H1 (cell line): Measurements from ENCODE around the gene AHRR. TPM values are rescaled to one million over a fixed set of nuclear protein-coding genes. Genes with fewer than 3 reads are reported as not detected.

Source experiments
- CTCF ChIA-PET: fragments of 300-600 bp; sonication (Branson Sonifier 250); formaldehyde crosslinking; loops from one replicate; lab custom pipeline; 2021; ENCODE audit not compliant: partially characterized antibody; lab: Charles Lee
- POLR2A ChIA-PET: fragments of 300-600 bp; sonication (Branson Sonifier 250); formaldehyde crosslinking; loops from one replicate; lab custom pipeline; 2021; ENCODE audit warnings: inconsistent platforms; ENCODE audit not compliant: partially characterized antibody; lab: Charles Lee
- DNase-seq, 2 experiments: peaks; one replicate each; pipeline versions ENCODE4 v3.0.0 to v3.0.0-alpha.2; 2010 to 2022; ENCODE audit warnings: low spot score in 2 of 2, low read depth in 1 of 2, mixed read lengths in 1 of 2
- FAIRE-seq: peaks from 2 replicates; lab custom pipeline; 2011; peaks lifted over from hg19 to GRCh38; lab: Jason Lieb, UNC
- H2AFZ ChIP-seq: 2 replicates; pipeline ENCODE4 v1.8.1; 2012; ENCODE audit warnings: low read length, inconsistent platforms
- H2AK5ac ChIP-seq: 2 replicates; pipeline ENCODE4 v1.6.1; 2013; ENCODE audit warnings: low read depth, low read length
- H2BK120ac ChIP-seq: replicated peaks from 2 replicates; pipeline ENCODE3; 2013; ENCODE audit warnings: low read depth, low read length, inconsistent platforms
- H2BK12ac ChIP-seq: 2 replicates; pipeline ENCODE4 v1.6.1; 2013; ENCODE audit warnings: low read depth, low read length
- H2BK15ac ChIP-seq: 2 replicates; pipeline ENCODE4 v1.6.1; 2013; ENCODE audit warnings: low read length
- H2BK20ac ChIP-seq: 2 replicates; pipeline ENCODE4 v1.6.1; 2013; ENCODE audit warnings: low read length
- H2BK5ac ChIP-seq: 2 replicates; pipeline ENCODE4 v1.6.1; 2013; ENCODE audit warnings: low read depth, low read length
- H3K14ac ChIP-seq: 2 replicates; pipeline ENCODE4 v1.6.1; 2013; ENCODE audit warnings: inconsistent platforms; ENCODE audit not compliant: insufficient read length
- H3K18ac ChIP-seq: 2 replicates; pipeline ENCODE4 v1.6.1; 2013; ENCODE audit warnings: low read length; ENCODE audit errors: extremely low read depth
- H3K23ac ChIP-seq: 2 replicates; pipeline ENCODE4 v1.6.1; 2013; ENCODE audit warnings: inconsistent platforms; ENCODE audit not compliant: insufficient read length
- H3K23me2 ChIP-seq: 2 replicates; pipeline ENCODE4 v1.6.1; 2013; ENCODE audit warnings: low read depth, low read length
- H3K27ac ChIP-seq: 2 replicates; pipeline ENCODE4 v1.6.1; 2011; ENCODE audit warnings: low read depth, low read length, inconsistent platforms
- H3K27me3 ChIP-seq, 4 experiments: replicated peaks in 1 of 4; 1 replicate in 1 of 4; 2 replicates in 3 of 4; pipeline versions ENCODE4 v1.6.1 to v1.8.1; 2011 to 2013; ENCODE audit warnings: low read length in 3 of 4, mild to moderate bottlenecking in 3 of 4, inconsistent platforms in 2 of 4, mixed read lengths in 2 of 4, moderate library complexity in 1 of 4; ENCODE audit not compliant: control insufficient read depth in 3 of 4, insufficient read depth in 3 of 4; ENCODE audit errors: extremely low read depth in 1 of 4
- H3K36me3 ChIP-seq, 4 experiments: 2 replicates each; pipeline versions ENCODE4 v1.6.1 to v1.8.1; 2011 to 2013; ENCODE audit warnings: mild to moderate bottlenecking in 4 of 4, low read length in 3 of 4, moderate library complexity in 2 of 4, control low read depth in 1 of 4, inconsistent platforms in 1 of 4; ENCODE audit not compliant: insufficient read depth in 4 of 4, control insufficient read depth in 2 of 4
- H3K4ac ChIP-seq: replicated peaks from 2 replicates; pipeline ENCODE3; 2013; ENCODE audit warnings: low read length, low read depth, mixed read lengths, inconsistent platforms; ENCODE audit not compliant: insufficient read length
- H3K4me1 ChIP-seq, 4 experiments: replicated peaks in 1 of 4; 1 replicate in 1 of 4; 2 replicates in 3 of 4; pipeline versions ENCODE4 v1.6.1 to v1.8.1; 2011 to 2013; ENCODE audit warnings: low read length in 3 of 4, inconsistent platforms in 2 of 4, mixed read lengths in 1 of 4; ENCODE audit not compliant: insufficient read depth in 4 of 4, control insufficient read depth in 3 of 4
- H3K4me2 ChIP-seq, 2 experiments: 2 replicates each; pipeline versions ENCODE4 v1.6.1 to v1.8.1; 2011 to 2013; ENCODE audit warnings: low read depth in 2 of 2, low read length in 2 of 2, control low read depth in 1 of 2, inconsistent platforms in 1 of 2, mild to moderate bottlenecking in 1 of 2; ENCODE audit not compliant: insufficient read depth in 1 of 2
- H3K4me3 ChIP-seq, 4 experiments: fragments of 200-600, 300-600 bp in 1 of 4; sonication (generic), shearing (Covaris generic), sonication (Bioruptor Twin) in 1 of 4; 2 replicates each; pipeline versions ENCODE4 v1.5.1 to v1.8.1; 2011 to 2016; ENCODE audit warnings: low read length in 4 of 4, low read depth in 3 of 4, control low read depth in 2 of 4, inconsistent platforms in 2 of 4, mild to moderate bottlenecking in 2 of 4, mixed read lengths in 1 of 4, moderate library complexity in 1 of 4; ENCODE audit not compliant: insufficient read depth in 2 of 4; ENCODE audit errors: extremely low read depth in 1 of 4
- H3K56ac ChIP-seq: replicated peaks from 2 replicates; pipeline ENCODE3; 2013; ENCODE audit warnings: low read depth, mild to moderate bottlenecking, mixed read lengths, low read length, inconsistent platforms; ENCODE audit not compliant: insufficient read length
- H3K79me1 ChIP-seq: 2 replicates; pipeline ENCODE4 v1.6.1; 2013; ENCODE audit warnings: low read depth, low read length, control low read depth
- H3K79me2 ChIP-seq, 2 experiments: 2 replicates each; pipeline versions ENCODE4 v1.6.1 to v1.8.1; 2012 to 2013; ENCODE audit warnings: low read length in 2 of 2, mild to moderate bottlenecking in 2 of 2, inconsistent platforms in 1 of 2; ENCODE audit not compliant: insufficient read depth in 2 of 2, control insufficient read depth in 1 of 2
- H3K9ac ChIP-seq, 4 experiments: replicated peaks in 1 of 4; 1 replicate in 1 of 4; 2 replicates in 3 of 4; pipeline versions ENCODE4 v1.6.1 to v1.8.1; 2011 to 2013; ENCODE audit warnings: low read depth in 3 of 4, low read length in 3 of 4, control low read depth in 2 of 4, mild to moderate bottlenecking in 2 of 4, moderate library complexity in 2 of 4, inconsistent platforms in 1 of 4; ENCODE audit errors: extremely low read depth in 1 of 4
- H3K9me3 ChIP-seq, 2 experiments: 2 replicates each; pipeline versions ENCODE4 v1.6.1 to v1.8.1; 2012 to 2013; ENCODE audit warnings: mild to moderate bottlenecking in 2 of 2, moderate library complexity in 2 of 2, control low read depth in 1 of 2, inconsistent platforms in 1 of 2, low read depth in 1 of 2, low read length in 1 of 2, mixed read lengths in 1 of 2; ENCODE audit not compliant: insufficient read depth in 2 of 2
- H4K20me1 ChIP-seq, 2 experiments: replicated peaks in 1 of 2; 2 replicates each; pipeline versions ENCODE3 to v1.8.1; 2011 to 2013; ENCODE audit warnings: inconsistent platforms in 2 of 2, low read length in 2 of 2, mild to moderate bottlenecking in 1 of 2; ENCODE audit not compliant: insufficient read depth in 2 of 2, control insufficient read depth in 1 of 2
- H4K5ac ChIP-seq: 2 replicates; pipeline ENCODE4 v1.6.1; 2013; ENCODE audit warnings: low read length, low read depth, mixed read lengths, inconsistent platforms; ENCODE audit not compliant: insufficient read length
- H4K8ac ChIP-seq: 2 replicates; pipeline ENCODE4 v1.8.0; 2013; ENCODE audit warnings: mild to moderate bottlenecking, moderate library complexity, low read length, inconsistent platforms; ENCODE audit not compliant: insufficient read depth; ENCODE audit errors: extremely low read depth
- H4K91ac ChIP-seq: replicated peaks from 2 replicates; pipeline ENCODE3; 2013; ENCODE audit warnings: low read length, mixed read lengths, inconsistent platforms; ENCODE audit not compliant: insufficient read length
- CBX5 ChIP-seq: fragments of 300-800, 300-1000 bp; sonication (generic); IDR thresholded peaks from 2 replicates; pipeline ENCODE4 v1.7.1; 2016; ENCODE audit warnings: antibody characterized with exemption, low read length, low read depth
- EP300 ChIP-seq, 2 experiments: IDR thresholded peaks; 1 replicate in 1 of 2; 2 replicates in 1 of 2; pipeline ENCODE4 v1.6.1; 2011 to 2012; ENCODE audit warnings: low read depth in 2 of 2, low read length in 2 of 2, mild to moderate bottlenecking in 2 of 2, borderline replicate concordance in 1 of 2, inconsistent platforms in 1 of 2, moderate library complexity in 1 of 2
- JUN ChIP-seq: IDR thresholded peaks from 2 replicates; pipeline ENCODE4 v1.6.1; 2011; ENCODE audit warnings: low read depth, mild to moderate bottlenecking, improper control_type of control experiment, low read length
- NANOG ChIP-seq: IDR thresholded peaks from 2 replicates; pipeline ENCODE4 v1.6.1; 2011; ENCODE audit warnings: low read length, low read depth, mild to moderate bottlenecking, inconsistent platforms; ENCODE audit not compliant: insufficient read depth, poor library complexity, severe bottlenecking
- RNF2 ChIP-seq: fragments of 200-900, 300-1000 bp; sonication (generic); IDR thresholded peaks from 2 replicates; pipeline ENCODE4 v1.7.1; 2016; ENCODE audit warnings: borderline replicate concordance, low read depth, mild to moderate bottlenecking, antibody characterized with exemption, low read length; ENCODE audit not compliant: poor library complexity, severe bottlenecking; ENCODE audit errors: missing control alignments
- USF2 ChIP-seq: IDR thresholded peaks from 2 replicates; pipeline ENCODE4 v1.6.1; 2011; ENCODE audit warnings: low read length, improper control_type of control experiment
- WGBS, 2 experiments: shearing (Covaris generic) in 1 of 2; methylation state at CpG; one replicate each; pipeline versions ENCODE4 v1.1.6 to v1.1.7; 2013 to 2015; ENCODE audit warnings: low lambda C conversion rate in 2 of 2, mixed read lengths in 2 of 2, inconsistent platforms in 1 of 2, low coverage in 1 of 2, missing lambda C conversion rate in 1 of 2; ENCODE audit not compliant: insufficient replicate concordance in 2 of 2, insufficient coverage in 1 of 2, insufficient read length in 1 of 2; ENCODE audit errors: extremely low coverage in 1 of 2, missing lambda C conversion rate in 1 of 2; 5-methylcytosine and 5-hydroxymethylcytosine counted together
- polyA plus RNA-seq, 7 experiments: library from polyadenylated mRNA; depleted of rRNA in 3 of 7; stranded (reverse) in 5 of 7; unstranded in 2 of 7; fragments of >200 nt in 5 of 7; fragments of 200-250 nt in 2 of 7; gene quantifications; 1 replicate in 5 of 7; 2 replicates in 1 of 7; 4 replicates in 1 of 7; pipeline versions ENCODE4 v1.2.1 to v1.2.3, GENCODE V29; 2011 to 2013; ENCODE audit warnings: missing spikeins in 2 of 7, mixed read lengths in 2 of 7
- total RNA-seq: library from RNA; stranded (reverse); fragmentation: NEBNext Ultra II Directional; extraction: Animal tissue kit (Norgen Biotek cat#: 25700); gene quantifications from 2 replicates; pipeline ENCODE4 v1.2.1, GENCODE V29; 2021

Gene AHRR
- total and polyA plus RNA-seq, 2 of the 8 experiments (the other 6 are each of a cell fraction or from before 2014, with no cell fraction given): 0.41 to 0.80 TPM

- Histone ChIP-seq H3K4ac (no peak overlapping the region), H4K5ac (no peak overlapping the region), H3K23ac (no peak overlapping the region), H4K20me1 (peaks cover 0 to 4% of the 10 kb centered on the region in 2 experiments), H2BK120ac (no peak overlapping the region), H3K79me2 (no peaks in the 10 kb centered on the region), H3K9ac (no peak overlapping the region), H2BK20ac (no peak overlapping the region), H2BK5ac (no peak overlapping the region), H2AK5ac (no peak overlapping the region), H3K23me2 (peaks cover 10% of the 10 kb centered on the region; the same call in 1 of the 2 replicates), H2BK15ac (no peak overlapping the region), H3K18ac (no peak overlapping the region), H3K4me2 (no peak overlapping the region), H4K91ac (no peak overlapping the region), H4K8ac (no peak overlapping the region), H3K27me3 (no peaks in the 10 kb centered on the region), H3K14ac (no peak overlapping the region), H2BK12ac (no peak overlapping the region), H3K27ac (no peak overlapping the region), H3K9me3 (peaks cover 0 to 3% of the 10 kb centered on the region in 2 experiments; a peak in 1 of 4 replicates), H3K36me3 (no peaks in the 10 kb centered on the region), H3K4me1 (peaks cover 0 to 3% (median 0%) of the 10 kb centered on the region in 4 experiments; a peak in 1 of 7 replicates), H3K56ac (no peak overlapping the region), H3K79me1 (no peaks in the 10 kb centered on the region), H3K4me3 (no peak overlapping the region), H2AFZ (no peak overlapping the region)
- FAIRE-seq (no peak), DNase-seq (no peak)
- TF ChIP-seq USF2 (no peak), JUN (no peak), NANOG (no peak), CBX5 (no peak), RNF2 (no peak), EP300 (IDR thresholded peaks at IDR 0.05; ENCODE audit: borderline replicate concordance in 1 of 2, low read depth in 2 of 2, low read length in 2 of 2) (no peak)
- WGBS, 2 experiments: 92% methylated on average over 24 of the region's 24 CpGs; no CpG with 5 or more reads in 1 of the 2 experiments
- POLR2A ChIA-PET: no interaction called here
- CTCF ChIA-PET: interaction anchor here (0.8 to 3.0 kb wide), 10 partner anchors 8 to 107 kb away, joined by 3 to 8 read pairs (median 4); no protein-coding TSS in a partner anchor
Measured at GRCh38 chr5:423626-424261, 102.2 kb downstream of the AHRR start.
